Adrenal gland (tissue), 12 donors: ENCODE results near the gene ZCCHC10. TPM values are rescaled to one million over a fixed set of nuclear protein-coding genes. Genes with fewer than 3 reads are reported as not detected.
"Not testable (repeated sequence)": the region's sequence is repeated elsewhere in the genome, so short reads cannot be mapped to it uniquely, and the experiment has no call there.

Source experiments
- DNase-seq, 7 donors: peaks; one replicate each; pipeline ENCODE4 v3.0.0-alpha.2; 2019 to 2020
- H3K27ac ChIP-seq, 5 donors: fragments of 200-600 bp; sonication (generic) in 4 of 5; 1 replicate in 3 of 5; 2 replicates in 2 of 5; pipeline versions ENCODE4 v1.5.1 to v1.8.0; 2016 to 2020; ENCODE audit warnings: mild to moderate bottlenecking in 1 of 5
- H3K27me3 ChIP-seq: fragments of 200-600 bp; 2 replicates; pipeline ENCODE4 v1.8.0; 2021
- H3K36me3 ChIP-seq, 2 donors: fragments of 200-600 bp; replicated peaks in 1 of 2; 1 replicate in 1 of 2; 2 replicates in 1 of 2; pipeline versions ENCODE4 v1.5.1 to v1.8.0; 2018 to 2022
- H3K4me1 ChIP-seq, 2 donors: fragments of 200-600 bp; replicated peaks in 1 of 2; 1 replicate in 1 of 2; 2 replicates in 1 of 2; pipeline versions ENCODE4 v1.5.1 to v1.8.0; 2018 to 2021
- H3K4me3 ChIP-seq, 4 donors: fragments of 200-600 bp; sonication (generic) in 3 of 4; one replicate each; pipeline ENCODE4 v1.5.1; 2016 to 2018
- H3K9me3 ChIP-seq, 3 donors: fragments of 200-600 bp; sonication (generic) in 1 of 3; replicated peaks in 1 of 3; 1 replicate in 2 of 3; 2 replicates in 1 of 3; pipeline versions ENCODE4 v1.5.1 to v1.8.0; 2016 to 2021
- CTCF ChIP-seq, 6 experiments: fragments of 450-650 bp in 4 of 6; fragments of 200-600 bp in 2 of 6; sonication (generic) in 1 of 6; IDR thresholded peaks; 1 replicate in 5 of 6; 2 replicates in 1 of 6; pipeline versions ENCODE4 v1.5.1 to v1.8.0; 2016 to 2021; ENCODE audit warnings: antibody characterized with exemption in 6 of 6, mild to moderate bottlenecking in 2 of 6, moderate library complexity in 1 of 6
- POLR2A ChIP-seq, 2 donors: fragments of 450-650 bp; IDR thresholded peaks; one replicate each; pipeline ENCODE4 v1.6.1; 2017; ENCODE audit warnings: antibody characterized with exemption in 2 of 2, mild to moderate bottlenecking in 2 of 2, moderate library complexity in 1 of 2
- WGBS, 4 donors: extraction: QIAGEN DNeasy Blood & Tissue Kit in 2 of 4; methylation state at CpG; one replicate each; pipeline versions ENCODE4 v1.1.5 to v1.1.7; 2013 to 2017; 5-methylcytosine and 5-hydroxymethylcytosine counted together
- intact Hi-C, 2 donors: fragments of 100-400 bp; cut with DNase I; formaldehyde crosslinking; loops; one replicate each; pipeline versions ENCODE4 v1.14.1 to v1.15.0; 2022 to 2023
- polyA plus RNA-seq, 3 donors: library from polyadenylated mRNA; stranded (reverse); fragments of 200-250 nt in 2 of 3; fragments of 350-450 nt in 1 of 3; fragmentation: Illumina TruSeq in 1 of 3; extraction: RNeasy Lipid Tissue Mini Kit (QIAGEN cat#74804) in 1 of 3; gene quantifications; one replicate each; pipeline ENCODE4 v1.2.3, GENCODE V29; 2013 to 2014
- total RNA-seq, 9 donors: library from RNA; depleted of rRNA in 4 of 9; stranded (reverse); fragments of >200 nt in 4 of 9; fragments of 120-200 nt in 1 of 9; fragmentation: NEBNext Ultra II Directional in 1 of 9; extraction: Animal tissue kit (Norgen Biotek cat#: 25700) in 1 of 9; gene quantifications; one replicate each; pipeline versions ENCODE4 v1.1.0 to v1.2.4, GENCODE V29; 2013 to 2023
- donor health status: healthy with polysubstance abuse.
- donor health status: Bipolar disorder and iron deficiency.
- donor health status: DM: yes; HTN: yes; CAD: no.
- donor health status: DM: no; HTN: no; CAD: no.
- donor health status: DM: no; HTN: no; CAD: no.
- donor health status: DM: yes; HTN: yes; CAD: no.

Gene ZCCHC10
- total and polyA plus RNA-seq, 12 donors, result 8.3 to 39.3 (median 18.2) TPM

- no peak for DNase-seq
- Histone ChIP-seq H3K27me3 (no peaks in the 10 kb centered on the region), H3K4me3 (no peak overlapping the region), H3K9me3 (no peaks in the 10 kb centered on the region), H3K36me3 (no peaks in the 10 kb centered on the region), H3K4me1 (no peaks in the 10 kb centered on the region), H3K27ac (no peak overlapping the region)
- intact Hi-C loops, result no loop called here
- WGBS, 4 donors, result 57 to 74% (median 64%) methylated on average over 6 of the region's 6 CpGs
- no peak for TF ChIP-seq POLR2A (IDR thresholded peaks at IDR 0.05)
- no peak for TF ChIP-seq CTCF (IDR thresholded peaks at IDR 0.05)
Measured at GRCh38 chr5:133032852-133033742, 6.7 kb upstream of the ZCCHC10 start.

- 58 to 70% (median 65%) methylated on average over 2 of the region's 2 CpGs for WGBS, 4 donors
- peak in 1 of 7 donors; percentile 6 for DNase-seq
- no peaks in the 10 kb centered on the region for H3K27me3 ChIP-seq
Measured at GRCh38 chr5:133030343-133031005, 4.1 kb upstream of the ZCCHC10 start.

GRCh38 chr5:133029416-133029815, 3.1 kb upstream of the ZCCHC10 start:
- no peak for DNase-seq
- WGBS, 4 donors, result 88 to 94% (median 93%) methylated on average over 1 of the region's 1 CpG
- TF ChIP-seq POLR2A (IDR thresholded peaks at IDR 0.05) (no peak), CTCF (IDR thresholded peaks at IDR 0.05) (no peak)
- H3K27me3 ChIP-seq, result no peaks in the 10 kb centered on the region
- H3K36me3 ChIP-seq, result no peaks in the 10 kb centered on the region
- no peak overlapping the region for H3K27ac ChIP-seq
- no peak overlapping the region for H3K4me3 ChIP-seq
- no peaks in the 10 kb centered on the region for H3K9me3 ChIP-seq
- H3K4me1 ChIP-seq, result peaks cover 10 to 14% of the 10 kb centered on the region in 2 donors
- intact Hi-C loops, result loop anchor here in 1 of 2 donors (10.0 kb wide), 1 partner anchor 55 kb away; no protein-coding TSS in a partner anchor

More at GRCh38 chr5:133030343-133031005, 4.1 kb upstream of the ZCCHC10 start:
- Histone ChIP-seq H3K27ac (no peak overlapping the region), H3K36me3 (no peaks in the 10 kb centered on the region), H3K9me3 (no peaks in the 10 kb centered on the region), H3K4me1 (peaks cover 3 to 5% of the 10 kb centered on the region in 2 donors), H3K4me3 (no peak overlapping the region)
- intact Hi-C loops, result no loop called here
- TF ChIP-seq CTCF (IDR thresholded peaks at IDR 0.05) (no peak), POLR2A (IDR thresholded peaks at IDR 0.05) (no peak)

GRCh38 chr5:133026664-133027153, 360 bp upstream of the ZCCHC10 start:
- peak overlapping the region in 4 of 5 donors; percentile 38 to 98 (median 94) for H3K27ac ChIP-seq
- H3K9me3 ChIP-seq, result no peaks in the 10 kb centered on the region
- H3K36me3 ChIP-seq, result no peaks in the 10 kb centered on the region
- no peak for DNase-seq
- TF ChIP-seq POLR2A (IDR thresholded peaks at IDR 0.05), result no peak
- TF ChIP-seq CTCF (IDR thresholded peaks at IDR 0.05), result no peak
- intact Hi-C loops, result loop anchor here in 1 of 2 donors (10.0 kb wide), 1 partner anchor 52 kb away; no protein-coding TSS in a partner anchor
- peaks cover 10 to 14% of the 10 kb centered on the region in 2 donors for H3K4me1 ChIP-seq
- no peaks in the 10 kb centered on the region for H3K27me3 ChIP-seq
- H3K4me3 ChIP-seq, result peak overlapping the region in 2 of 4 donors; percentile 72 to 98
- WGBS, 4 donors, result 6 to 9% (median 7%) methylated on average over 13 to 15 of the region's 15 CpGs

GRCh38 chr5:133019471-133019870, 6.9 kb downstream of the ZCCHC10 start:
- 90 to 96% (median 93%) methylated on average over 7 of the region's 7 CpGs for WGBS, 4 donors

More at GRCh38 chr5:133019471-133019870, 6.9 kb downstream of the ZCCHC10 start:
- H3K36me3 ChIP-seq, H3K27me3 ChIP-seq, DNase-seq, H3K27ac ChIP-seq, H3K4me1 ChIP-seq, H3K4me3 ChIP-seq, H3K9me3 ChIP-seq, intact Hi-C loops: not testable (repeated sequence)
